Measurements from ENCODE around the gene POMGNT1.

POMGNT1 gene

GRCh38 chr1:46153228-46153627 lies 45.0 kb downstream of the POMGNT1 start:
- DNase-seq, result no peak

DNA sequence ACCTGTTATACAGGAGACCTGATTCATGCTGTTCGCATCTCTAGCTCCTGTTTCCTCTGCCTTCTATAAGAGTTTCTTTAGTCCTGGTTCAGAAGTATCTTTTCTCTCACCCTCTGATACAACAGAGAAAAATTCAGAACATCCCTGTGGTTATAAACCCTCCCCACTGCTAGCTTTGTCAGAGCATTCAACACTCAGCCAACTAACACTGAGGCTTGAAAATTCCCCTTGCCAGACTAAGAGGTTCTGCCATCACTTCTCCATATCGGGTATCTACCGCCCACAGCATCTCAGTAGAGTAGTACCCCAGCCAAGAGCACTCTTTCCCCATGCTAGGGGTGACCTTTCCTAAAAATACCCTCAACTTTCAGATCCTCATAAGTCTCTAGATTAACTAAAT lies 46.2 kb downstream of the POMGNT1 start:
- no peak for DNase-seq

GRCh38 chr1:46150085-46150484 lies 48.1 kb downstream of the POMGNT1 start:
- no peak for DNase-seq

DNA sequence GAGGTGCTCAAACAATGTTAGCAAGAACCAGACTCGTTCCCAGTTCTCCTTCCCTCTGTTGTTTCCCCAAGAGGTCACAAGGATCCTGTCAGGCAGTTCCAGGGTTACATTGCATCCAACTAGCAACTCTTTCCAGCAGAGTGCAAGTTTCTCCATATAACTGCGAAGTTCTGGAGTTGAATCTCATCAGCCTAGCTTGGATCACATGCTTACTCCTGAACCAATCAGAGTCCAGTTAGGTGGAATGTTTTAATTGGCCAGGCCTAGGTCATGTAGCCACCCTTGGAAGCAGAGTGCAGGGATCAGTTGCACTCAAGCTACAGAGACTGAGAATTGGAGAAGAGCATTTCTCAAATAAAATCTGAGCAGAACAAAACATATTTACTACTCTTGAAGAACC lies 49.9 kb downstream of the POMGNT1 start:
- DNase-seq, result no peak
